Gastrocnemius medialis (tissue), 4 donors: ENCODE results near the gene APH1B. TPM values are rescaled to one million over a fixed set of nuclear protein-coding genes. Genes with fewer than 3 reads are reported as not detected.

Source experiments
- ATAC-seq, 2 donors: fragments of 150-250 bp; one replicate each; pipeline ENCODE4 v1.9.1; 2016
- DNase-seq, 2 donors: peaks; one replicate each; pipeline ENCODE4 v3.0.0-alpha.2; 2019
- H3K27ac ChIP-seq, 4 donors: fragments of 200-600 bp; sonication (generic); 1 replicate in 1 of 4; 2 replicates in 3 of 4; pipeline ENCODE4 v1.5.1; 2016 to 2018; ENCODE audit warnings: mild to moderate bottlenecking in 2 of 4, moderate library complexity in 1 of 4
- H3K27me3 ChIP-seq, 3 donors: fragments of 200-600 bp; sonication (generic) in 2 of 3; 1 replicate in 1 of 3; 2 replicates in 2 of 3; pipeline versions ENCODE4 v1.5.1 to v1.6.0; 2016 to 2019; ENCODE audit warnings: mild to moderate bottlenecking in 1 of 3, moderate library complexity in 1 of 3
- H3K36me3 ChIP-seq, 2 donors: fragments of 200-600 bp; sonication (generic) in 1 of 2; one replicate each; pipeline ENCODE4 v1.5.1; 2017 to 2018
- H3K4me1 ChIP-seq, 2 donors: fragments of 200-600 bp; sonication (generic) in 1 of 2; one replicate each; pipeline ENCODE4 v1.5.1; 2016 to 2017; ENCODE audit warnings: mild to moderate bottlenecking in 2 of 2
- H3K4me3 ChIP-seq, 4 donors: fragments of 200-600 bp; sonication (generic) in 3 of 4; 1 replicate in 1 of 4; 2 replicates in 3 of 4; pipeline ENCODE4 v1.5.1; 2016 to 2019; ENCODE audit warnings: mild to moderate bottlenecking in 2 of 4
- H3K9me3 ChIP-seq, 3 donors: fragments of 200-600 bp; sonication (generic) in 2 of 3; 1 replicate in 1 of 3; 2 replicates in 2 of 3; pipeline ENCODE4 v1.5.1; 2016 to 2019
- CTCF ChIP-seq, 5 experiments: fragments of 450-650 bp in 3 of 5; fragments of 200-600 bp in 2 of 5; sonication (generic) in 2 of 5; IDR thresholded peaks in 4 of 5; conservative IDR thresholded peaks in 1 of 5; 1 replicate in 4 of 5; 2 replicates in 1 of 5; pipeline ENCODE4 v1.5.1; 2016 to 2019; ENCODE audit warnings: antibody characterized with exemption in 5 of 5, mild to moderate bottlenecking in 3 of 5, moderate library complexity in 3 of 5
- POLR2A ChIP-seq, 2 donors: fragments of 450-650 bp; IDR thresholded peaks; one replicate each; pipeline ENCODE4 v1.6.1; 2017; ENCODE audit warnings: antibody characterized with exemption in 2 of 2, mild to moderate bottlenecking in 2 of 2, moderate library complexity in 2 of 2
- in situ Hi-C, 4 donors: fragments of 200-750 bp; cut with MboI; loops; one replicate each; pipeline versions ENCODE4 v1.15.0 to v1.8.0; 2017; ENCODE audit warnings: low sequenced_read_pairs in 4 of 4
- intact Hi-C: fragments of 100-400 bp; cut with DNase I; formaldehyde crosslinking; loops from one replicate; pipeline ENCODE4 v1.15.1; 2023; ENCODE audit warnings: low total_unique reads
- total RNA-seq, 4 donors: library from RNA; depleted of rRNA; stranded (reverse); fragments of >200 nt; gene quantifications; one replicate each; pipeline versions ENCODE4 v1.1.0 to v1.2.3, GENCODE V29; 2016

Gene APH1B
- total RNA-seq, 4 donors from 2014 or later: 2.4 to 5.6 (median 2.9) TPM

- no peaks in the 10 kb centered on the region for H3K9me3 ChIP-seq
- H3K4me3 ChIP-seq: no peak overlapping the region
- in situ Hi-C loops: loop anchor here in 3 of 4 donors (10.0 to 25.0 kb wide), 3 partner anchors 95 to 287 kb away; partner anchors contain the start of gene FBXL22 (in 1 of the 3)
- ATAC-seq: no peak
- no peak overlapping the region for H3K27ac ChIP-seq
- intact Hi-C loops: no loop called here
- DNase-seq: no peak
- H3K4me1 ChIP-seq: no peaks in the 10 kb centered on the region
- peaks cover 0 to 5% of the 10 kb centered on the region in 2 donors for H3K36me3 ChIP-seq
- H3K27me3 ChIP-seq: no peaks in the 10 kb centered on the region
- TF ChIP-seq POLR2A (IDR thresholded peaks at IDR 0.05): no peak
- no peak for TF ChIP-seq CTCF (IDR thresholded peaks at IDR 0.05 in 4 of 5, conservative IDR thresholded peaks at IDR 0.05 in 1 of 5)
Observed at GRCh38 chr15:63299943-63300575, 22.7 kb downstream of the APH1B start.

- no peak for ATAC-seq
- in situ Hi-C loops (no loop called here), intact Hi-C loops (no loop called here)
- peaks cover 0 to 13% of the 10 kb centered on the region in 2 donors for H3K36me3 ChIP-seq
- no peaks in the 10 kb centered on the region for H3K4me1 ChIP-seq
- no peaks in the 10 kb centered on the region for H3K27me3 ChIP-seq
- H3K9me3 ChIP-seq: no peaks in the 10 kb centered on the region
- no peak for DNase-seq
- no peak overlapping the region for H3K27ac ChIP-seq
- no peak overlapping the region for H3K4me3 ChIP-seq
- TF ChIP-seq CTCF (IDR thresholded peaks at IDR 0.05 in 4 of 5, conservative IDR thresholded peaks at IDR 0.05 in 1 of 5) (no peak), POLR2A (IDR thresholded peaks at IDR 0.05) (no peak)
Observed at GRCh38 chr15:63301088-63301487, 23.7 kb downstream of the APH1B start.

GRCh38 chr15:63305260-63305659 is 27.9 kb downstream of the APH1B start:
- no peak overlapping the region for H3K27ac ChIP-seq
- no peak for TF ChIP-seq CTCF (IDR thresholded peaks at IDR 0.05 in 4 of 5, conservative IDR thresholded peaks at IDR 0.05 in 1 of 5)
- no peak for TF ChIP-seq POLR2A (IDR thresholded peaks at IDR 0.05)
- H3K36me3 ChIP-seq: peaks cover 0 to 19% of the 10 kb centered on the region in 2 donors
- ATAC-seq (no peak), DNase-seq (no peak)
- in situ Hi-C loops (no loop called here), intact Hi-C loops (no loop called here)
- no peaks in the 10 kb centered on the region for H3K9me3 ChIP-seq
- H3K4me3 ChIP-seq: no peak overlapping the region
- no peaks in the 10 kb centered on the region for H3K27me3 ChIP-seq
- no peaks in the 10 kb centered on the region for H3K4me1 ChIP-seq

- in situ Hi-C loops: no loop called here
- ATAC-seq: no peak
Observed at GRCh38 chr15:63306492-63307073, 29.2 kb downstream of the APH1B start.

More at GRCh38 chr15:63306492-63307073, 29.2 kb downstream of the APH1B start:
- H3K4me1 ChIP-seq: no peaks in the 10 kb centered on the region
- no peaks in the 10 kb centered on the region for H3K9me3 ChIP-seq
- H3K27ac ChIP-seq: no peak overlapping the region
- TF ChIP-seq CTCF (IDR thresholded peaks at IDR 0.05 in 4 of 5, conservative IDR thresholded peaks at IDR 0.05 in 1 of 5) (no peak), POLR2A (IDR thresholded peaks at IDR 0.05) (no peak)
- intact Hi-C loops: no loop called here
- no peak for DNase-seq
- H3K27me3 ChIP-seq: no peaks in the 10 kb centered on the region
- peaks cover 0 to 19% of the 10 kb centered on the region in 2 donors for H3K36me3 ChIP-seq
- no peak overlapping the region for H3K4me3 ChIP-seq
